Iris pigment epithelial cell (primary cell): ENCODE results near the gene KLHL5.
"Not testable (repeated sequence)": the region's sequence is repeated elsewhere in the genome, so short reads cannot be mapped to it uniquely, and the experiment has no call there.

ENCODE experiments used
- DNase-seq: peaks from one replicate; pipeline ENCODE4 v3.0.0-alpha.2; 2011; ENCODE audit warnings: low read depth

KLHL5 gene

DNA sequence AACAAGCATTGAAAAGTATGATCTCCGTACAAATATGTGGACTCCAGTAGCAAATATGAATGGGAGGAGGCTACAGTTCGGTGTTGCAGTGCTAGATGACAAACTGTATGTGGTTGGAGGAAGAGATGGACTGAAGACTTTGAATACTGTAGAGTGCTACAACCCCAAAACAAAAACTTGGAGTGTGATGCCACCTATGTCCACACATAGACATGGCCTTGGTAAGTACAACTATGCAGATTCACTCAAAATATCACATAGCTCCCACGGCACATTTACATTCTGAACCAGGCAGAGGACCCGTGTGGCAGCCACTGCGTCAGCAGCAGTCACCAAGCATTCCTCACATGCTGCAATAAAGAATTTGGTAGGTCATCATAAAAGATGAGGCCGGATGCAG lies 41.3 kb downstream of the KLHL5 start:
- DNase-seq: no peak

DNA sequence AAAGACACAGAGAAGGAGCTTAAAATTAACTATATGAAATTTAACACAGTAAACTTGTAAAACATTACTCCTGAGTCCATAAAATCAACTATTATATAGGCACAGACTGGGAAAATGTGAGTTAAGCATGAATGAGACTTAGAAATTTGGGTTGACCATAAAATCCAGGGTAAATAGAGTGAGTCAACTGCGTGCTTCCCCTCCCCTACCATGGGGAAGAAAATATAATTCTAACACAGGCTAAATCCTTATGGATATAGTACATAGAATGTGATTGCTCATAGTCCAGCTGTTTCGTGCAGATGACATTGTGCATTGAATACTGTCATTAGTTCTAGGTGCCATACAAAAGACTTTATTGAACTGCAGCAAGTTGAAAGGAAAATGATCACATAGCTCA lies 42.2 kb downstream of the KLHL5 start:
- no peak for DNase-seq

DNA sequence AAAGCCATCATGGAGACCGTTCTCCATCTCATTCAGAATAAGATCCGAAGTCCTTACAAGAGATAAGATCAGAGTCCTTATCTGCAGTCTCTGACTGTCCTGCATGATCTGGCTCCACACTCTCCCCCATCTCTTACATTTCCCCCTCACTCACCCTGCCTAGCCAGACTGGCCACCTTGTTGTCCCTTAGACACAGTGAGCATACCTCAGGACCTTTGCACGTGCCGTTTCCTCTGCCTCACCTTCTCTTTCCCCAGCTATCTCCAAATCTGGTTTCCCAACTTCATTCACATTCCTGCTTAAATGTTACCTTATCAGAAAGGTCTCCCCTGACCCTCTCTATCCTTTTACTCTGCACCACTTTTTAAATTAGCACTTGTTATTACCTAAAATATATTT lies 44.0 kb downstream of the KLHL5 start:
- DNase-seq: no peak

DNA sequence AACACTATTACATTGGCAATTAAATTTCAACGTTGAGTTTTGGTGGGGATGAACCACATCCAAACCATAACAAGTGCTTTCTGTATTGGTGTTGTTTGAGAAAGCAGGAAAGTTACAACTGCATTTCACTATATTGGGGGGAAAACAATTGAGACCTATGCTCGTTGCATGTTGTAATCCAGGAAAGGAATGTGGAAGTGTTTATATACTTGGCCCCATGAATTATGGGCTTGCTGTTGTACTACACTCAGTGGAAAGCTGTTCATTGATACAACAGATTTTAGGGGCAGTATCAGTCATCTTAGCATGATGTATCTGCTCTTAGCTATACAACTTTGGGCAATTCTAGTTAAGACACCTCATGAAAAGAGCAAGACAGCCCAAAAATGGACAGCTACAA lies 52.4 kb downstream of the KLHL5 start:
- DNase-seq: peak; percentile 64

DNA sequence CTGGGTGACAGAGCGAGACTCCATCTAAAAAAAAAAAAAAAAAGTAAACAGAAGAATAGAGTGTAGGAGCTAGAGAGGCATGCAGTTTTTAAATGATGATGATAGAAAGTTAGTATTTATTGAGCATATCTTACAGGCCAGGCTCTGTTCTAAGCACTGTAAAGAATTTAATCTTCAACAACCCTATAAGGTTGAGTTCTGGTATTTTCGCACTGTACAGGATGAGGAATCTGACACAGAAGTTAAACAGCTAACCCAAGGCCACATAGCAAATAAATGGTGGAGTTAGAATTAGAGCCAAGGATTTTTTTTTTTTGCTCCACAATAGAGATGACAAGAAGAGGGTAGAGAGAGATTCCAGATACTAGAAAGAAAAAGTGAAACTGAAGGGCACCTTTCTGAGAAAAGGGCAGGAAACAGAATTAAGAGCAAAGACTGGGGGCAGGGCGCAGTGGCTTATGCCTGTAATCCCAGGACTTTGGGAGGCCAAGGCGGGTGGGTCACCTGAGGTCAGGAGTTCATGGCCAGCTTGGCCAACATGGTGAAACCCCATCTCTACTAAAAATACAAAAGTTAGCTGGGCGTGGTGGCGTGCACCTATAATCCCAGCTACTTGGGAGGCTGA lies 56.1 kb downstream of the KLHL5 start:
- peak; percentile 34 for DNase-seq

DNA sequence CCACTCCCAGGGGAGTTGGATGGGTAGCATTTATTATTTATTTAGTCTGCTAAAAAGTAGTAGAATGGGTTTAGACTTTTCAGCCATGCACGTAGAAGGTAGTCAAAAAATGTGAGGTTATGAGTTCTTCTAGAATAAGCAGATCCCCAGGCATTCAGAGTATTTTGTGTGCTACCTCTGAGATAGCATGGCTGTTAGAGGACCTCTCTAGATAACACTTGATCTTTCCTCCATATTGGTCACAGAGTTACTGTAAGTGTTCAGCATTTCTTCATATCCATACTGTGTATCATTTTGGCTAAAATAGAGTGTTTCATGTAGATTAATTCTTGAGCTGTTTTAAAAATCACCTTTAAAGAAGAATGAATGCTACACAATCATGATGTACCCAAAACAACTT lies 58.4 kb downstream of the KLHL5 start:
- DNase-seq: no peak

DNA sequence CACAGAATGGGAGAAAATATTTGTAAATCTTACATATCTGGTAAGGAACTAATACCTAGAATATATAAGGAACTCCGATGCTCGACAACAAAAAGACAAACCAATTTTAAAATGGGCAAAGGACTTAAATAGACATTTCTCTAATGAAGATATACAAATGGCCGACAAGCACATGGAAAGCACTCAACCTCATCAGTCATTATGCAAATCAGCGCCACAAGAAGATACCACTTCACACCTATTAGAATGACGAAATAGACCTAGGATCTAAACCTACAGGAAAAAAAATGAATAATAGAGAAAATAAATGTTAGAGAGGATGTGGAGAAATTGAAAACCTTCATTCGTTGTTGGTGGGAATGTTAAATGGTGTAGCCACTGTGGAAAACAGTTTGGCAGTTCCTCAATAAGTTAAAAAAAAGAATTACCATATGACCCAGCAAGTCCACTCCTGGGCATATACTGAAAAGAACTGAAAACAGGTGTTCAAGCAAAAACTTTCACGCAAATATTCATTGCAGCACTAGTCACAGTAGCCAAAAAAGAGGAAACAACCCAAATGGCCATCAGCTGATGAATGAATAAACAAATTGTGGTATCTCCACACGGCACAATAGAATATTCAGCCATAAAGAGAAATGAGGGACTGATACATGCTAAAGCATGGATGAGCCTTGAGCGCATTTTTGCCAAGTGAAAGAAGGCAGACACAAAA lies 63.0 kb downstream of the KLHL5 start:
- no peak for DNase-seq

DNA sequence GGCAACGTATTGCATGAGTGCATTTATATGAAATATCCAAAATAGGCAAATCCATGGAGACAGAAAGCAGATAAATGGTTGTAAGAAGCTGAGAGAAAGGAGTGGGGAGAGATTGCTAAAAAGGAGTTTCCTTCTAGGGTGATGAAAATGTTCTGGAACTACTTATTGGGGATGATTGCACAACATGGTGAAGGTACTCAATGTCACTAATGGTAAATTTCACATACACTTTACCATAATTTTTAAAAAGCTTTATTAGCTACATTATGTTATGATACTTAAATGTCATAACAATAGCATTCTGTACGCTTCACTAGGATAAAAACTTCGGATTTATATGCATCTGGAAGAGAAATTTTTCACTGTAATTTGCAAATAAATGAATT lies 63.6 kb downstream of the KLHL5 start:
- DNase-seq: no peak

DNA sequence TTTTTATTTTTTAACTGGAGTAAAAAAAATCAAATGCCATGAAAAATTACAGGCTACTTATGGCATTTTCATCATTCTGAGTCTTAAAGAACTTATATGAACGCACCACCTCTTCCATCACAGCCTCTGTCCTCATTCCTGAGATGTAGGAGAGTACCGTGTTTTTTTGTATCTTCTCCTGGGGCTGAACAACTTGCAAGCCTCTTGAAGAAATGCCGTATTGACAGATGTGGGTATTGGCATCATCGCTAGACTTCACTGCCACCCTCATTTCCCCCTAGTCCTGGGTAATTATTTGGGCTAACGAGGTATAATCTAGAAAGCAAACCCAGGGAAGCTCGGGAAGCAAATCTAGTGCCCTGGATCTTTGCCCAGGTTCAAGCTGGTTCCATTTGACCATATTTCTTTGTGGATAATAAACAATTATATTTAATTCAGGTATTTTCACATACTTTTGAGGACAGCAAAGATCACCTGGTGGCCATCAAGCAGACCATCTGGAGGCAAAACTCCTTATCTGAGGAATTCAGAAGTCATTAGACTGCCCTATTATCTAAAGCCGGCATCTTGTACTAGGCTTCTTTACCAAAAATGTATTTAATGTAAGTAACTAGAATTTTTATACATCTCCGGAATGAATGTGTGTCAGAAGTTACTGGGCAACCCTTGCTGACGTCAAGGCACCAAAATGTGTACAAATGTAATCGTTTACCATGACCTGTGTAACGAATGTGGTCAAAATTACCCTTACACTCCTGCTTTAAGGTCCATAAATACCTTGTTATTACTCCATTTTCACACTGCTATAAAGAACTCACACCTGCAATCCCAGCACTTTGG lies 64.4 kb downstream of the KLHL5 start:
- DNase-seq: no peak

DNA sequence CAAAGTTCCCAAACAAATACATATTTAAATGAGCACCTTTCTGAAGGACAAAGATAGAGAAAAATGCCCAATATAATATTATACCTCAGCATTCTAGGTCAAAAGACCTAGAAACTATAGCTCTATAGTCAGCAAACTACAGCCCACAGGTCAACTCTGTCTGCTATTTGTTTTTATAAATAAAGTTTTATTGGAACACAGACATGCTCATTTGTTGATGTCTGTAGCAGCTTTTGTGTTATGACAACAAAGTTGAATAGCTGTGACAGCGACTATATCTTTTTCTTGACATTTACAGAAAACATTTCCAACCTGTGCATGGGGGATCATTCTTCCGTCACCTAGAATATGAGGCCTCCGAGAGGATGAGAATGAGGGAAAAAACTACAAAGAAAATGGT lies 71.6 kb downstream of the KLHL5 start:
- no peak for DNase-seq

DNA sequence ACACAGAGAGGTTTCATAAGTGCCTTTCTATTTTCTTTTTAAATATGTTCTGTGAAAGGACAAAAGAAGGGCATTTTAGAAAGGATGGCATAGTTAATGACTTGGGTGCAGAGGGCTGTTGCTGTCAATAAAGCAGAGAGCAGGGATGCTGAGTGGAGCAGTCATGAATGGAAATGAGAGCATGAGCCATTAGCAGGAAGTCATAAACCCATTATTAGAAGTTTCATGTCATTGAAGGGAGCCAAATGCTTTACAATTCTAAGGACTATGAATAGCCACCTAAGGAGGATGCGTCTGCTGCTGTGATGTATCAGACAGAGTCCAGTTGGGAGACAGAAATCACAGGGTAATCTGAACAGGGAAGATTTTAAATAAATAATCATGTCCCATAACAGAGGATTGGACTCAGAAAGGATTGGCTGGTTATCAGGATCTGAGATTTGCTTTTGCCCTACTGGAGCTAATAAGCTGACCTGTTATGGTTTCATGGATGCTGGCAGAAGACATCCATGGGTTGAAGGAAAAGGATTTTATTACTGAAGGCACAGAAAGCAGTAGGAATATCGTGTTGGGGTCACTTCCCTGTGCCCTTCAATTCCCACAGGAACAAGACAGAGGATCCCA lies 72.8 kb downstream of the KLHL5 start:
- DNase-seq: no peak

DNA sequence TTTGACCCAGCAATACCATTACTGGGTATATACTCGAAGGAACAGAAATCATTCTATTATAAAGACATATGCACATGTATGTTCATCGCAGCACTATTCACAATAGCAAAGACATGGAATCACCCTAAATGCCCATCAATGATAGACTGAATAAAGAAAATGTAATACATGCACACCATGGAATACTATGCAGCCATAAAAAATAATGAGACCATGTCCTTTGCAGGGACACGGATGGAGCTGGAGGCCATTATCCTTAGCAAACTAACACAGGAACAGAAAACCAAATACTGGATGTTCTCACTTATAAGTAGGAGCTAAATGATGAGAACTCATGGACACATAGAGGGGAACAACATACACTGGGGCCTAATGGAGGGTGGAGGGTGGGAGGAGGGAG lies 76.2 kb downstream of the KLHL5 start:
- DNase-seq: not testable (repeated sequence)

DNA sequence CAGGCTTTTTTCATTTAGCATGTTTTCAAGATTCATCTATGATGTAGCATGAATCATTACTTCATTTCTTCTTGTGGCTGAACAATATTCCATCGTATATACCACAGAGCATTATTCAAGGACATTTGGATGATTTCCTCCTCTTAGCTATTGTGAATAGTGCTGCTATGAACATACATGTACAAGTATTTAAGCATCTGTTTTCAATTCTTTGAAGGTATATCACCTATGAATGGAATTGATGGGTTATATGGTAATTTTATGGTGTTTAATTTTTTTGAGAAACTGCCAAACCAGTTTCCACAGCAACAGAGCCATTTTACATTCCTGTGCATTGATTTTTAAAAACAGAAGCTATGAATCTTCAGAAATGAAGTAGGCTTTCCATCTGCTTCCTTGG lies 84.2 kb downstream of the KLHL5 start:
- DNase-seq: peak; percentile 14

DNA sequence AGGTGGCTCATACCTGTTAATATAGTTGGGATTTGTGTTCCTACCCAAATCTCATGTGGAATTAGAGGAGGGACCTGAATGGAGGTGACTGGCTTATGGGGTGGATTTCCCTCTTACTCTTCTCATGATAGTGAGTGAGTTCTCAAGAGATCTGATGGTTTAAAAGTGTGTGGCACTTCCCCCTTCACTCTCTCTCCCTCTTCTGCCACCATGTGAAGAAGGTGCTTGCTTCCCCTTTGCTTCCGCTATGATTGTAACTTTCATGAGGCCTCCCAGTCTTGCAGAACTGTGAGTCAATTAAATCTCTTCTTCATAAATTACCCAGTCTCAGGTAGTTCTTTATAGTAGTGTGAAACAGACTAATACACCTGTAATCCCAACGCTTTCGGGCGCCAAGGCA lies 92.0 kb downstream of the KLHL5 start:
- DNase-seq: no peak

DNA sequence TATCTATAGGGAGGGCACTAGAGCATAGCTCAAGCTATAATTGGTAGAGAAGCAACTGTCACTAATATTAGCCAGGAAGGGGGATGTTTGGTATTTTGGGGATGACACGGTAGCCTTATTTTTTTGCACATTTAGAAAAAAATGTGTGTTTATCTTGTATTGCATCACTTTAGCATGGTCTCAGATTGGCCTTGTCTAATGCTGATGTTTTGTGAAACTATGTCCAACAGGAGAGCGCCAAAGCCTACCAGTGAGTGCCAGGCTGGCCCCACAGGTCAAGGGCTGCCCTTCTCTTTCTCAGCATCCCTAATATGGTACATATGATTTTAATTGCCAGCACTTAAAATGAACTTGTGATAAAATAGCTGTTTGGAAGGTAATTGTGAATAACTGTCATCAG lies 95.5 kb downstream of the KLHL5 start:
- DNase-seq: no peak

DNA sequence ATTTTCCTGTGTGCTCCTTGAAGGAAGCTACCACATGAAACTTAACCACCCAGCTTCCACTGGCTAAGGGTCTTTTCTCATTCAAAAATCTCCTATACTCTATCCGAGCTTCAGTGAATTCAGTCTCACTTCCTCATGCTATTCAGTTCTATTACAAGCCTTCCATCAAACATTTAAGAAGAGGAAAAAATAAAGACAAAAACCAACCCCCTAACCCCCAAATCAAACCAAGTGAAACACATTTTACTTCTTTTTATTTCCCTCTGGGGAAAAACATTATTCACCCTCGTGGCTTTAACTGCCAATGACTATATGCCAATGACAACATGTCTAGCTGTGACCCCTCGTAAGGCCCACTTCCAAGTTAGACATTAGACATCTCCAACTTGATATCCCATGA lies 104.1 kb downstream of the KLHL5 start:
- no peak for DNase-seq

DNA sequence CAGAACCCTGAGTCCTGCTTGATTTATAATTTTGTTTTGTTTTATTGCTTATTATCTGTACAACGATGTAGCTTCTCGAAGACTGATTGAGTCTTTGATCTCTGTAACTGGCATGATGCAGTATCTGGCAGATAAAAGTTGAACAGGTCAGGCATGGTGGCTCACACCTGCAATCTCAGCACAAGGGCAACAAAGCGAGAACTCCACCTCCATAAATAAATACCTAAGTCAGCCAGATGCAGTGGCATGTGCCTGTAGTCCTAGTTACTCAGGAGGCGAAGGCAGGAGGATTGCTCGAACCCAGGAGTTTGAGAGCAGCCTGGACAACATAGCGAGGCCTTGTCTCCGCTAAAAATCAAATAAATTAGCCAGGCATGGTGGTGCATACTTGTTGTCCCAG lies 104.6 kb downstream of the KLHL5 start:
- DNase-seq: no peak

DNA sequence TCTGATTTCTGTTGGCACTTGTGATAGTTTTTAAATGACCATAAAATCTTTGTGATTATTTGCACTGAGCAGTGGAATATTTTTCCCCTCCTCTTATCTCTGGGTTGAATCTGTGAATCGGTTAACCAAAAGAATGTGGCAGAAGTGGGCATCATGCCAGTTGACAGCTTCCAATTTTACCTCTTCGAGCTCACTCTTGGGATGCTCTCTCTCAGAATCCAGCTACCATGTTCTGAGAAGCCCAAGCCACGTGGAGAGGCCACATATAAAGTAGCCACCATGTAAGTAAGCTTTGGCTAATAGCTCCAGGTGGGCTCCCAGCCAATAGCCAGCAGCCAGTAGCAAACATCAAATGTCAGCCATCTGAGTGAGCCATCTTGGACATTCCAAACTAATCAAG lies 107.4 kb downstream of the KLHL5 start:
- peak; percentile 9 for DNase-seq

DNA sequence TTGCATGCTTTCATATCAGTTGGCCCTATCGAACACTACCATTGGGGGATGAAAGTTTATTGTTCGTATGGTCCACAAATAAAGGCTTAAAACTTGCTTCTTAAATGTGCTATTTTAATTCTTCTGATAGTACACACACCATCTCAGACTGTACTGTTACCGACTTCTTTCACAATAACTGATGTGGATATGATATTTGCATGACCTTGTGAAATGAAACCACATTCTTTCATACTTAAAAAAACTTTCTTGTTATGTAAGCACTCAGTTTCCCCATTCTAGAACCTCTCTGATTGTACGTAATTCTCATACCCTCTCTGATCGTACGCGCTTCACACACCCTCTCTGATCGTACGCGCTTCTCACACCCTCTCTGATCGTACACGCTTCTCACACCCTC lies 108.3 kb downstream of the KLHL5 start:
- DNase-seq: no peak
